ENCODE data around the gene MYOG.

The MYOG gene

DNA sequence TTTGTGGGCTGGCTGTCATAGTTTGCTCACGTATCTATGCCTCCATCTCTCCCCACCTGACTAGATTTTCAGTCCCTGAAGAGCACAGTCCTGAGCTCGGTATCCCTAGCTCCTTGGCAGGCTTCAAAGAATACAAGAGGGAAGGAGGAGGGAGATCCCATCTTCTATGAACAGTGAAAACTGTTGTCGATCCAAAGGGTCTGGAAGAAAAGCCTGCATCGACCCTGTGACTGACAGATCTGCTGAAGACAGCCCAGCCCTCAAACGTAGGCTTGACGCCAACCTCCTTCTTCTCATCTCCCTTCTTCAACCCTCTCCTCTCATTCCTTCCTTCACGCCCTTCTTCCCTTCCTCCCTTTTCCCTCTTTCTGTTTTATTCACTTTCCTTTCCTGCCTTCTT, 28.4 kb upstream of the MYOG start:
- TF ChIP-seq, protein P1, sequence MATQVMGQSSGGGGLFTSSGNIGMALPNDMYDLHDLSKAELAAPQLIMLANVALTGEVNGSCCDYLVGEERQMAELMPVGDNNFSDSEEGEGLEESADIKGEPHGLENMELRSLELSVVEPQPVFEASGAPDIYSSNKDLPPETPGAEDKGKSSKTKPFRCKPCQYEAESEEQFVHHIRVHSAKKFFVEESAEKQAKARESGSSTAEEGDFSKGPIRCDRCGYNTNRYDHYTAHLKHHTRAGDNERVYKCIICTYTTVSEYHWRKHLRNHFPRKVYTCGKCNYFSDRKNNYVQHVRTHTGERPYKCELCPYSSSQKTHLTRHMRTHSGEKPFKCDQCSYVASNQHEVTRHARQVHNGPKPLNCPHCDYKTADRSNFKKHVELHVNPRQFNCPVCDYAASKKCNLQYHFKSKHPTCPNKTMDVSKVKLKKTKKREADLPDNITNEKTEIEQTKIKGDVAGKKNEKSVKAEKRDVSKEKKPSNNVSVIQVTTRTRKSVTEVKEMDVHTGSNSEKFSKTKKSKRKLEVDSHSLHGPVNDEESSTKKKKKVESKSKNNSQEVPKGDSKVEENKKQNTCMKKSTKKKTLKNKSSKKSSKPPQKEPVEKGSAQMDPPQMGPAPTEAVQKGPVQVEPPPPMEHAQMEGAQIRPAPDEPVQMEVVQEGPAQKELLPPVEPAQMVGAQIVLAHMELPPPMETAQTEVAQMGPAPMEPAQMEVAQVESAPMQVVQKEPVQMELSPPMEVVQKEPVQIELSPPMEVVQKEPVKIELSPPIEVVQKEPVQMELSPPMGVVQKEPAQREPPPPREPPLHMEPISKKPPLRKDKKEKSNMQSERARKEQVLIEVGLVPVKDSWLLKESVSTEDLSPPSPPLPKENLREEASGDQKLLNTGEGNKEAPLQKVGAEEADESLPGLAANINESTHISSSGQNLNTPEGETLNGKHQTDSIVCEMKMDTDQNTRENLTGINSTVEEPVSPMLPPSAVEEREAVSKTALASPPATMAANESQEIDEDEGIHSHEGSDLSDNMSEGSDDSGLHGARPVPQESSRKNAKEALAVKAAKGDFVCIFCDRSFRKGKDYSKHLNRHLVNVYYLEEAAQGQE (IDR thresholded peaks at IDR 0.05; ENCODE audit: low read depth) = no peak
- no peak for TF ChIP-seq TCF12 (IDR thresholded peaks at IDR 0.05; ENCODE audit: low read depth)
- TF ChIP-seq FOXM1 (IDR thresholded peaks at IDR 0.05; ENCODE audit: borderline replicate concordance, low read depth) = no peak
- no peak for TF ChIP-seq NFIC (IDR thresholded peaks at IDR 0.05)
- TF ChIP-seq, protein P2, sequence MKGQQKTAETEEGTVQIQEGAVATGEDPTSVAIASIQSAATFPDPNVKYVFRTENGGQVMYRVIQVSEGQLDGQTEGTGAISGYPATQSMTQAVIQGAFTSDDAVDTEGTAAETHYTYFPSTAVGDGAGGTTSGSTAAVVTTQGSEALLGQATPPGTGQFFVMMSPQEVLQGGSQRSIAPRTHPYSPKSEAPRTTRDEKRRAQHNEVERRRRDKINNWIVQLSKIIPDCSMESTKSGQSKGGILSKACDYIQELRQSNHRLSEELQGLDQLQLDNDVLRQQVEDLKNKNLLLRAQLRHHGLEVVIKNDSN (IDR thresholded peaks at IDR 0.05) = no peak
- no peak for TF ChIP-seq ZBTB7A (IDR thresholded peaks at IDR 0.05; ENCODE audit: low read depth)
- no peak for TF ChIP-seq TEAD4 (IDR thresholded peaks at IDR 0.05)
- no peak for TF ChIP-seq YY1 (IDR thresholded peaks at IDR 0.05; ENCODE audit: low read depth)
- no peak for TF ChIP-seq CEBPB (IDR thresholded peaks at IDR 0.05)
- TF ChIP-seq, protein P3, sequence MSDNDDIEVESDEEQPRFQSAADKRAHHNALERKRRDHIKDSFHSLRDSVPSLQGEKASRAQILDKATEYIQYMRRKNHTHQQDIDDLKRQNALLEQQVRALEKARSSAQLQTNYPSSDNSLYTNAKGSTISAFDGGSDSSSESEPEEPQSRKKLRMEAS (IDR thresholded peaks at IDR 0.05) = no peak
- TF ChIP-seq CREB1 (IDR thresholded peaks at IDR 0.05; ENCODE audit: low read depth) = no peak
- no peak for TF ChIP-seq EGR1 (IDR thresholded peaks at IDR 0.05)
- TF ChIP-seq TAF1 (IDR thresholded peaks at IDR 0.05; ENCODE audit: low read depth) = no peak
- TF ChIP-seq EP300 (IDR thresholded peaks at IDR 0.05; ENCODE audit: borderline replicate concordance) = no peak
- TF ChIP-seq RAD21 (IDR thresholded peaks at IDR 0.05; ENCODE audit: low read depth) = no peak

DNA sequence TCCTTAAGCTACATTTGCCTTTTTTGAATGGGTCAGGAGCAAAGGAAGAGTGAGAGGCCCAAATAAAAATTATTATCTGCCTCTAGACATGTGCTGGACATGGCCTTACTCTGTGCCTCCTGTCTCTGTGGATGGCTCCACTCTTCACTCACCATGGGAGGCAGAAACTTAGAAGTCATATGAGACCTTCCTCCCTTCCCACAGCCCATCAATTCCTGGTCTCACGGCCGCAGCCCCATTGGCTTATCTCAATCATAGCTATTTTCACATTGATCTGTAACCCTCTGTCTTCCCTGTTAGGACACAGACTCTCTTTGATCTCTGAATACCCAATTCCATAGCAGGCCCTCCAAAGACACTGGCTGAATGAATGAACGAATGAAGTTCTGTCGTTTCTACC, 27.5 kb upstream of the MYOG start:
- no peak for TF ChIP-seq EP300 (IDR thresholded peaks at IDR 0.05; ENCODE audit: borderline replicate concordance)
- no peak for TF ChIP-seq TEAD4 (IDR thresholded peaks at IDR 0.05)
- TF ChIP-seq NFIC (IDR thresholded peaks at IDR 0.05) = no peak
- TF ChIP-seq, protein P1 (IDR thresholded peaks at IDR 0.05; ENCODE audit: low read depth) = no peak
- TF ChIP-seq TAF1 (IDR thresholded peaks at IDR 0.05; ENCODE audit: low read depth) = no peak
- TF ChIP-seq CEBPB (IDR thresholded peaks at IDR 0.05) = no peak
- TF ChIP-seq TCF12 (IDR thresholded peaks at IDR 0.05; ENCODE audit: low read depth) = no peak
- no peak for TF ChIP-seq FOXM1 (IDR thresholded peaks at IDR 0.05; ENCODE audit: borderline replicate concordance, low read depth)
- TF ChIP-seq YY1 (IDR thresholded peaks at IDR 0.05; ENCODE audit: low read depth) = no peak
- TF ChIP-seq RAD21 (IDR thresholded peaks at IDR 0.05; ENCODE audit: low read depth) = no peak
- TF ChIP-seq, protein P2 (IDR thresholded peaks at IDR 0.05) = no peak
- TF ChIP-seq CREB1 (IDR thresholded peaks at IDR 0.05; ENCODE audit: low read depth) = no peak
- TF ChIP-seq, protein P3 (IDR thresholded peaks at IDR 0.05) = no peak
- no peak for TF ChIP-seq EGR1 (IDR thresholded peaks at IDR 0.05)
- no peak for TF ChIP-seq ZBTB7A (IDR thresholded peaks at IDR 0.05; ENCODE audit: low read depth)

DNA sequence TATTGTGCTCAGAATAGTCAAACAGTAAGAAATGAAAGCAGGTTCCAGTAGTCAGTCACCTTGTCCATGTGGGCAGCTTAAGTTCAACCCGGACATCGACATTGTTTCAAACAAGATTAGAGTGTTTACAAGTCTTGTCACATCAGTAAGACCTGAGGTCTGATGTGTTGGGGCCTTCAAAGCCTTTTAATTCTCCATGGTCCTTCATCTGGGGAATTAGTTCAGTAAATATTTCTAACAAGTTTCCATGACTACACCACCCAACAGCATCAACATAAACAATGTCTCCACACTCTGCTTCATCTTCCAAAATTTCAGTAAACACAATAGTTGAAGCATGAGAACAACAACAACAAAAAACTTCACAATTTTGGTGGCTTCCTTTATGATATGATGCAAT, 26.7 kb upstream of the MYOG start:
- TF ChIP-seq TEAD4 (IDR thresholded peaks at IDR 0.05) (no peak), EP300 (IDR thresholded peaks at IDR 0.05; ENCODE audit: borderline replicate concordance) (no peak), CEBPB (IDR thresholded peaks at IDR 0.05) (no peak), EGR1 (IDR thresholded peaks at IDR 0.05) (no peak), TCF12 (IDR thresholded peaks at IDR 0.05; ENCODE audit: low read depth) (no peak), RAD21 (IDR thresholded peaks at IDR 0.05; ENCODE audit: low read depth) (no peak), YY1 (IDR thresholded peaks at IDR 0.05; ENCODE audit: low read depth) (no peak), ZBTB7A (IDR thresholded peaks at IDR 0.05; ENCODE audit: low read depth) (no peak), TAF1 (IDR thresholded peaks at IDR 0.05; ENCODE audit: low read depth) (no peak), NFIC (IDR thresholded peaks at IDR 0.05) (no peak), CREB1 (IDR thresholded peaks at IDR 0.05; ENCODE audit: low read depth) (no peak), FOXM1 (IDR thresholded peaks at IDR 0.05; ENCODE audit: borderline replicate concordance, low read depth) (no peak)
- TF ChIP-seq, protein P2 (IDR thresholded peaks at IDR 0.05) = no peak
- TF ChIP-seq, protein P3 (IDR thresholded peaks at IDR 0.05) = no peak
- TF ChIP-seq, protein P1 (IDR thresholded peaks at IDR 0.05; ENCODE audit: low read depth) = no peak

All from Ishikawa (cell line).